Lower leg skin (tissue), 3 donors: ENCODE data around the gene ATP8A2.

Source experiments
- CTCF ChIP-seq, 3 donors: fragments of 450-650 bp; IDR thresholded peaks; one replicate each; pipeline ENCODE4 v1.5.1; 2016; ENCODE audit warnings: antibody characterized with exemption in 3 of 3, mild to moderate bottlenecking in 3 of 3, moderate library complexity in 2 of 3
- POLR2A ChIP-seq, 2 donors: fragments of 450-650 bp; IDR thresholded peaks; one replicate each; pipeline ENCODE4 v1.6.1; 2016 to 2017; ENCODE audit warnings: antibody characterized with exemption in 2 of 2, mild to moderate bottlenecking in 1 of 2, moderate library complexity in 1 of 2

GRCh38 chr13:25715760-25716159, 344.0 kb downstream of the ATP8A2 start:
- TF ChIP-seq CTCF (IDR thresholded peaks at IDR 0.05) (no peak), POLR2A (IDR thresholded peaks at IDR 0.05) (no peak)
